ENCODE measurements around the gene SURF1.
"Not testable (repeated sequence)": the region's sequence is repeated elsewhere in the genome, so short reads cannot be mapped to it uniquely, and the experiment has no call there.

SURF1 gene

DNA sequence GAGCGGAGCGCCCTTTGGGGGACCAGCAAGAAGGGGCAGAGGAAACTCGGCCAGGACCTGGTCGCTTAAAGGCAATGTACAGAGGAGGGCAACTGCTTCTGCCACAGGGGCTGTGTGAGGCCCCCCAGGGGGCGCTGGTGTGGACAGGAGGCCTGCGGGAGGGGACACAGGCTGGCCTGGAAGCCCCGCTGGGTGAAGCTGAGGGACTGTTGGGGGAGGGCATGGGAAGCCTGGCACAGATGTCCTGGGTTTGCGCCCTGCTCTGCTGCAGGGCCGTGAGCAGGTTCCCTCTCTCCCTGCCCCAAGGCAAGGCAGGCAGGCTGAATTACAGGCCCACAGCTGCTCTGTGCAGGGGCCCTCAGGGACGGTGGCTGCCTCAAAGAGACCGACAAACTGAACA, 13.7 kb downstream of the SURF1 start:
- no peak for FAIRE-seq

DNA sequence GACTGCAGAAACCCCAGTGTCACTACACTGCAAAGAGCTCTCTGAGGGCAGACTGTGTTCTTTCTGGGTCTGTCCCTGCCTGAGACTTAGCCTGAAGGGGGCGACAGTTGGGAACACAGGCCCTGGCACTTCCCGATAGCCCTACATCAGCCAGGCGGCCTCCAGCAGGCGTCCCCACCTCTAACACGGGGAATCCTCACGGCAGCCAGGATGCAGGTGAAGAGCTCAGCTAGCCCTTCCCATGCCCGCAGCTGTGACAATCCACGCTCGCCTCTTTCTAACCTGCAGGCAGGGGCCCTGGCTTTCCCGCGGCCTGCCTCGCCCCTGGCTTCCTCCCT, 14.2 kb downstream of the SURF1 start:
- no peak for FAIRE-seq

DNA sequence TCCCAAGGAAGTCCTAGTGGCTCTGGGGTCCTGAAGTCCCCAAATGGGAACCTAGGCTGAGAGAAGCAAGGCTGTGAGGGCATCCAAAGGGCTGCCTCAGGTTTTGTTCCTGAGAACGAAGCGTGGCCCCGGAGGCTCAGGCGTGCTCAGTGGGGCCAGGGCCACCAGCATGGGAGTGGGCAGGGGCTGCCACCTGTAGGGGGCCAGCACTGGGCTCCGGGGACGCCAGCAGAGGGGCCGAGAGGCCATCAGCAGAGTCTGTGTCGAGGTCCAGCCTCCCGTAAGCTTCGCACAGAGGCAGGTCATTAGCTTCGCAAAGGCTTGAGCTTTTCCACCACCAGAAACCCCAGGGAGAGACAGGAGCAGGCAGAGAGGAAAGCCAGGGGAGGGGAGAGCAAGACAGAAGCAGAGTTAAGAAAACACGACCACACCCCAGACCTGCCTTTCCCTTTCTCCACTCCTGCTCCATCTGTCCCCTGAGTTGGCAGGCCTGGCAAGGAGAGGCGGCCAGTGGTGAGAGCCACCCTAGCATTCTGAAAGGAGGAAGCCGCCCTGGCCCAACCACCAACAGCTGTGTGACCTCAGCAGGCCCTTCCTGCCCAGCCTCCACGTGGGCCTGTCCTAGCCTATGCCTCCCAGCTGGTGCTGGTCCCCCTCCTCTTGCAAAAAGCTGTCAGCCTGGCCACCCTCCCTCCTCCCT, 14.8 kb downstream of the SURF1 start:
- no peak for FAIRE-seq

DNA sequence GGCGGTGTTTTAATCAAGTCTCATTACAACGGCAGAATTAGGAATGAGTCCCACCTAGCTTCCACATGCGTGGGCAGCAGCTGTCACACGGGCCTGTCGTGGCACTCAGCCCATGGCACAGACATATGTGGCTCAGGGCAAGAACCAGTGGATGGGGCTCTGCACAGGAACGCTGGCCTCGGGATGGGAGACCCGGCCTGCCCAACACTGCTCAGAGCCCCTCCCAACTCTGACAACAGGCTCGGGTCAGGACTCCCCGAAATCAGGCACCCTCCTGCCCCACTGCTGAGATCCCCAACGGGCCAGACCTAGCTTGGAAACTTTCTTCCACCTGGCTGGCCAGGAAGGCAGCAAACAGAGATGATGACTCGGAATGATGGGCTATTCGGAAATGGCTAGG, 15.4 kb downstream of the SURF1 start:
- FAIRE-seq, result no peak

DNA sequence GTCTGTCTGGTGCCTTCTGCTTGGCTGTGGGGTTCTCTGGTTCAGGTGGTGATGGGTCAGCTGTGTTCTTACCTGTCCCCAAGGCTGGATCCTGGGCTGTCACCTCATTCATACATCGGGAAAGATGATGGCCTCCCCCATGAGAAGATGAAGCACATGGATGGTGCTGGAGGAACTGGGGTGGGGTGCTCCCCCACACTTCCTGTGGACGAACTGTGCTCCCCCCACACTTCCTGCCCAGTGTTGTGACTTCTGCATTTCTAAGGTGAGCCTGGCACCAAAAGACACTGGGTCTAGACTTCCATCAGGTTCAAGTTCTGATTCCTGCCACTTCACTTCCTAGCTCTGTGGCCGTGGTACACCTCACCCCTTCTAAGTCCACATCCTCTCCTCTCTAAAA, 16.0 kb downstream of the SURF1 start:
- FAIRE-seq, result no peak

DNA sequence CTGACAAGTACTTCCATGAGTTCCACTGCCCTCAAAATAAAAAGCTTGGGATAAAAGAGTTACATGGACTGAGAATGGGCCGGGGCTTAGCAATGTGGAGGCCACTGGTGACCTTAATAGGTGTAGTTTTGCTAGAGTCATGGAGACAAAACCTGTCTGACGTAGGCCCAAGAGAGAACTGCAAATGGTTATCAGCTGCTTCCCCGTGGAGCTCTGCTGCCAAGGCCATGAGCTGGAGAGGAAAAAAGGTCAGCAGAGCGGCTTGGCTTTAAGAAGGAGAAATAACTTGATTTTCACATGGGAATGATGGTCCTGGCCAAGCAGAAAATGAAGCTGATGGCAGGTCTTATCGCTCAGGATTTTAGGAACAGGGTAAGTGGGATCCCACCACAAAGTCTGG, 16.6 kb downstream of the SURF1 start:
- FAIRE-seq, result no peak

DNA sequence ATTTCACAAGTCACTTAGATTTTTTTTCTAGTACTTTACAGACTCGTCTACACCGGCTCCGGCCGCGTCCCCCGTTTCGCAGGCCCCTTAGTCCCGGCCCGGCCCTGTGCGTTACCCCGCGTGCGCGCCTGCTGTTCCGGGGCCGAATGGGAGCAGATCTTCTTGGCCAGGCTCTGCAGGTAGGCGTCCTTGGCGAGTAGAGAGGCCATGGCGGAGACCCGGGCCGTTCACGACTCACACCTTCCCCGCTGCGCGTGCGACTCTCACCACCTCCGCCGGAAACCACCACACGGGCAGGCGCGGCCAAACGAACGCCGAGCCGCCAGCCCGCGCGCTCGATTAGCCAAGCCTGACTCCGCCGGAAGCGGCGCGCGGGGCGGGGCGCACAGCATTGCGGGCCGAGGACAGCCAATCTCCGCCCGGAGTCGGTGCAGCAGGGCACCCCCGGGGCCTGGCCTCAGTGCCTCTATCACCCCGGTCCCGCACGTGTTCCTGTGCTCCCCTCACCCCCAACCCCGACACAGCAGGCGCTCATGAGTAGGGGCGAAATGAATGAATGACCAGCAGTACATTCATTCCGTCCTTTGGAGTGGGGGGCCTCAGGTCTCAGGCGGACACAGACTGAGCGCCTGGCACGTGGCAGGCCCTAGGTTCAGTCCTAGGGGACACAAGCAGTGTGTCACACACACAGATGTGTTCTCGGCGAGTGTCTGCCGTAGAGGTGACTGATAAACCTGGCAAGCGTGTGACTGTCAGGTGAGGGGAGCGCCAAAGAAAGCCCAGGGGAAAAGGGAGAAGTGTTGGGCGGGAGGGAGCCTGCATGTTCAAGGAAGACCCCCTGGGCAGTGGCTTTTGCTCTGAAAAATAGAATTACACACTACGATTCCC, 20.1 kb downstream of the SURF1 start, which contains the start of gene SURF6:
Gene SURF6 (minus strand): TSS at position 265 of the 888 bp plus-strand sequence. CDS start 56 bp downstream, at position 209.
- no peak for FAIRE-seq

DNA sequence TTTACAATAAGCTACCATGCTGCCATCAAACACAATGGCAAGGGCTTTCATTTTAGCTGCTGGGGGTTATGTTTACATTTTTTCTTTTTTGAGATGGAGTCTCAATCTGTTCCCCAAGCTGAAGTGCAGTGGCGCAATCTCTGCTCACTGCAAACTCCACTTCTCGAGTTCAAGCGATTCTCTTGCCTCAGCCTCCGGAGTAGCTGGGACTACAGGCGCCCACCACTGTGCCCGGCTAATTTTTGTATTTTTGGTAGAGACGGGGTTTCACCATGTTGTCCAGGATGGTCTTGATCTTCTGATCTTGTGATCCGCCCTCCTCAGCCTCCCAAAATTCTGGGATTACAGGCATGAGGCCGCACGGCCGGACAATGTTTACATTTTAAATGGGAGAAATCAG, 21.4 kb downstream of the SURF1 start:
- not testable (repeated sequence) for FAIRE-seq

DNA sequence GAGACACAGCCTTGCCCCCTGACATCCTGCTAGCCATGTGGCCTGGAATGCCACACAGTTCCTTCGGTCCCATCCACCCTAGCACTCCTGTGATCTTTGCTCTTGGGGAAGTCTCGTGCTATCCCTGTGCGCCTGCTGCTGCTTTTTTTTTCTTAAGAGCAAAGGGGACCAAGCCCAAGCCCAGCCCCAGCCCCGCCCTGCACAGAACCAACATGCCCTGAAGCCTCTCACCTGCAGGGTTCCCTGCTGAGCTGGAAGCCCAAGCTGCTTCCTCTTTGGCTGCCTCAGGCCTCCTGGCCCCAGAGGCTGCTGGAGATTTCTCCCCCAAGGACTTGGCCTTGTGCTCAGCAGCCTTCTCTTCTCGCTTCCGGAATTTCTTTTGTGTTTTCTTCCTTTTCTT, 22.1 kb downstream of the SURF1 start:
- no peak for FAIRE-seq

DNA sequence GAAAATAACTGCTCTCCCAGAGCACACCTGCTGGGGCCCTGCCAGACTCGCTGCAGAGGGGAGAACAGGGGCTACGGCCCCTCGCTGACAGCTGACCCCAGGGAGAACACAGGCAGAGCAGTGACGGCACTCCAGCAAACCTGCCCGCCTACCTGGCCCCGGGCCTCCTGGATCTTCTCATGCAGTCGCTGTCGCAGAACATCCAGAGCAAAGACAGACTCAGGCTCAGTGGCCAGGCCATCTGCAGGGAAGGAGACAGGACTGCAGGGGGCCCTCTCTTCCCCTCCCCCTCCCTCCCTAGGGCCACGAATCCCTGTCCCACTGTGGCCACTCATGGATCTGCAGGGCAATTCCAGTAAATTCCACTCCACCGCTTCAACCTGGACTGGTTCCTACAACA, 22.7 kb downstream of the SURF1 start:
- FAIRE-seq, result no peak

DNA sequence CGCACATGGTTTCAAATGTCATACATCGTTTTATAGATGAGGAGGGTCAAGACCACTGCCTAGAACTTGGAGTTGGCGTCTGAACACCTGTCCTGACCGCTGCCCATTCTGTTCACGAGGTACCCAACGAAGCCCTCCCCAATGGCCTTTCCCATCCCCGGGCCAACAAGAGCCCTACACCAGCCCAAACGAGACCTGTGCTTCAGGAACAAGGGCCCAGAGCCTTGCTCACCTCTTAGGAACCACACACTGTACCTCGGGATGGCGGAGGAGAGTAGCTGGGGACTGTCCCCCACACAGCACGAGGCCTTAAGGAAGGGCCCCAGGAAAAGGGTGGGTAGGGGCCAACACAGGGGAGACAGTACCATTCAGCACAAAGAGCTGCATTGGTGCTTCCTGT, 23.3 kb downstream of the SURF1 start:
- no peak for FAIRE-seq

DNA sequence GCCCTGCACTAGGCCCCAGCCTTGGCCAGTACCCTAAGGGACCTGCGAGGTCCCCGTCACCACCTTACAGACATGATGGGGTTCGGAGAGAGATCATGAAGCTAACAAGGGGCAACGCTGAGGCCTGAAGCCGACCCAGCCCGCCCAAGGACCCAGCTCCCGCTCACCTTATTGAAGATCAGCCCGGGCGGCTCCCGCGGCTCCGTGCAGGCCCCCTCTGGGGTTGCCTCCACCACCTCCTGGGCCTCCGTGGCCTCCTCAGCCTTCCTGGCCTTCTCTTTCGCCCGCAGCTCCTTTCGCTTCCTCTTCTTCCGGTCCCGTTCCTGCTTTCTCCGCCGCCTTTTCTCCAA, 23.9 kb downstream of the SURF1 start:
- no peak for FAIRE-seq

DNA sequence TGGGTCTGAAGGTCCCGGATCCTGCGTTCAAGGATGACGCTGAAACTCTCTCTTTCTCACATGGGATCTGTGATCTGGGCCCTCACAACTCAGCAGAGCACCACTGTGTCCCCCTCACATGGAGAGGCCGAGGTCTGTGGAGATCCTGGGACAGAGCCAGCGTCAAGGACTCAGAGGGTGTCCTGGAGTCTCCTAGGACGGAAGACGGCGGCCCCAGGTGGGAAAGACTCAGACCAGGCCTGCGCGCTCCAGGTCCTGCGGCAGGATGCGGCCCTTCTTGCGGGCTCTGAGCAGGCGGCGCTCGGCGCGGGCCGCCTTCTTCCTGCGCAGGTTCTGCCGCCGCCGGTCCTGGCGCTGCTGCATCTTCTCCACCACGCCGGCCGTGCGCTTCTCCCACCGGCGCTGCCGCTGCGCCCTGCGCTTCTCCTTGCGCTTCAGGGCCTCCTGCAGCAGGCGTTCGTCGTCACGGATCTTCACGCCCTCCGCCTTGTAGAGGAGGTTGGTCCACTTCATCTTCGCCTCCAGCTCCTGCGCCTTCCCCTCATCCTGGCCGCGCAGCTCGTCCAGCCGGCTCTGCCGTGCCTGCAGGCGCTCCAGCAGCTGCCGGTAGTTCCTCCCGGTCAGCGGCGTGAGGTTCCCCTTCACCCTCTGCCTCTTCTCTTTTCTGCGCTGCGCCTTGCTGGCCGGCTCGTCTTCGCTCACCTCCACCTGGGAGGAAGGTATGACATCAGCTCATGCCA, 24.5 kb downstream of the SURF1 start:
- no peak for FAIRE-seq

DNA sequence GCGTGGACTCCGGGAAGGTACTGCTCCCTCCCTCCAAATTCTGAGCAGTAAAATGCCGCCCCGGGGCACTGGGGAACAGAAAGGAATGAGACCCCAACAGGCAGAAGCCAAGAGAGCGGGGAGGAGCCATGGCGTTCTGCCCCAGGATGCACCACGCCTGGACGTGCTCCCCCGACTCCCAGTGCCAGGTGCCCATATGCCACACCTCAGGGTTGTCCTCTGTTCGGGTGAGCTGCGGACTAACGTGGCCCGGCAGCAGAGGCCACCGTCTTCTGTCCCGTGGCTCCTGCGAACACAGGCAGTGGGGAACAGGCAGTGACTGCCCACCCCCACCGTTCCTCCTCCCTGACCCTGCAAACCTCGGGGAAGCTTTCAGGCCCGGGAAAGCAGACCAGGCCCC, 25.1 kb downstream of the SURF1 start:
- FAIRE-seq, result no peak

DNA sequence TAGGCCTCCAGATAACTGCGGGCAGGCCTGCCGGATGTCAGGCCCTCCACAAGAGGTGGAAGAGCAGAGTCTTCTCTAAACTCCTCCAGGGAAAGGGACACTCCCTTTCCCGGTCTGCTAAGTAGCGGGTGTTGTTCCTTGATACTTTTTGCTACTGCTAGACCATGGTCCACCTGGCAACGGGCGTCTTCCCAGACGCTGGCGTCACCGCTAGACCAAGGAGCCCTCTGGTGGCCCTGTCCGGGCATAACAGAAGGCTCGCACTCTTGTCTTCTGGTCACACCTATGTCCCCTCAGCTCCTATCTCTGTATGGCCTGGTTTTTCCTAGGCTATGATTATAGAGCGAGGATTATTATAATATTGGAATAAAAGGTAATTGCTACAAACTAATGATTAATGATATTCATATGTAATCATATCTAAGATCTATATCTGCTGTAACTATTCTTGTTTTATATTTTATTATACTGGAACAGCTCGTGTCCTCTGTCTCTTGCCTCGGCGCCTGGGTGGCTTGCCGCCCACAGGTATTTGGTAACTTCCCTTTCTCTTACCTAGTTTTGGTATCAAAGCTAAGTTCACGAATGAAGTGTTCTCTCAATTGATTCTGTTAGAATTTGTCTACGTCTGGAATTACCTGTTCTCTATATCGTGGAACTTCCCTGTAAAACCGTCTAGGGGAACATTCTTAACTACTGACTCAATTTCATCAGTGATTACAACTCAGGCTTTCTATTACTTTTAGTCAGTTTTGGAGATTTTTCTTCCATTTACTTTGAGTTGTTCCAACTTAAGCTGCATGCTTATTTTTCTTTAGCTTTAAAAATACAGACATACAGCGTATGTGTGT, 26.8 kb downstream of the SURF1 start:
- peak; percentile 91 for FAIRE-seq

DNA sequence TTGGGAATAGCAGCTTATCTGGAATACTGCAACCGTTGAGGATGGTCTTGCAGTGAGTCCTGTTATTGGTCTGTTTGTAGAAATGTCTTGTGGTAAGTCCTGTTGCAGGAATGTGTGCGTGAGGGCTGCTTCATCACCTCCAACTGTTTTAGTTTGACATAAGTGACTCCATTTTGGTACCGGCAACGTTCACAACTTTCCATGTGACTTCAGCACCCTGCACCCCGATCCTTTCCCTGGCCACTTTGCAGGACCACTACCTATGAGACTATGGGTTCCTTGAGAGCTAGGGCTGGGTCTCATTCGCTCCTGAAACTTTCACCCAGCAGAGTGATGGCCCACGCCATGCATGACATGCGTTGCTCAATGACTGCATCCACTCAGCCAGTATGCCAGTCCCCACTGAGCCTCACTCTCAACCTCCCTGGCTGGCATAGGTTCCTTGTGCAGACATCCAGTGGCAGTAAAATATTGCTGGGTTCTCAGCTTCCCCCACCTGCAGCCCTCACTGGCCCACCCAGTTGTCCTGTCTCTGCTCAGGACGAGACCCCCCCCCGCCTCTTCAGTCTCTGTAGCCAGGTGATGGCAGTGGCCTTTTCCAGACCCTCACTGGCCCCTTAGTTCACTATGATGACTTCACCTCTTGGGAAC, 28.3 kb downstream of the SURF1 start:
- FAIRE-seq, result no peak

DNA sequence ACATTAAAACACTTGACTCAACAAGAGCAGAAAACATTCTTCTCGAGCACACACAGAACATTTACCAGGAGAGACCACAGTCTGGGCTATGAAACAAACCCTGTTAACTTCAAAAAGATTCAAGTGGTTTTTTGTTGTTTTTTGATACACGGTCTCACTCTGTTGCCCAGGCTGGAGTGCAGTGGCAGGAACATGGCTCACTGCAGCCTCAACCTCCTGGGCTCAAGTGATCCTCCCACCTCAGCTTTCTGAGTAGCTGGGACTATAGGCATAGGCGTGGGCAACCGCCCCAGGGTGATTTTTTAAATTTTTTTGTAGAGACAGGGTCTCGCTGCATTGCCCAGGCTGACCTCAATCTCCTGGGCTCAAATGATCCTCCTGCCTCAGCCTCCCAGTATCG, 29.3 kb downstream of the SURF1 start:
- FAIRE-seq, result not testable (repeated sequence)

DNA sequence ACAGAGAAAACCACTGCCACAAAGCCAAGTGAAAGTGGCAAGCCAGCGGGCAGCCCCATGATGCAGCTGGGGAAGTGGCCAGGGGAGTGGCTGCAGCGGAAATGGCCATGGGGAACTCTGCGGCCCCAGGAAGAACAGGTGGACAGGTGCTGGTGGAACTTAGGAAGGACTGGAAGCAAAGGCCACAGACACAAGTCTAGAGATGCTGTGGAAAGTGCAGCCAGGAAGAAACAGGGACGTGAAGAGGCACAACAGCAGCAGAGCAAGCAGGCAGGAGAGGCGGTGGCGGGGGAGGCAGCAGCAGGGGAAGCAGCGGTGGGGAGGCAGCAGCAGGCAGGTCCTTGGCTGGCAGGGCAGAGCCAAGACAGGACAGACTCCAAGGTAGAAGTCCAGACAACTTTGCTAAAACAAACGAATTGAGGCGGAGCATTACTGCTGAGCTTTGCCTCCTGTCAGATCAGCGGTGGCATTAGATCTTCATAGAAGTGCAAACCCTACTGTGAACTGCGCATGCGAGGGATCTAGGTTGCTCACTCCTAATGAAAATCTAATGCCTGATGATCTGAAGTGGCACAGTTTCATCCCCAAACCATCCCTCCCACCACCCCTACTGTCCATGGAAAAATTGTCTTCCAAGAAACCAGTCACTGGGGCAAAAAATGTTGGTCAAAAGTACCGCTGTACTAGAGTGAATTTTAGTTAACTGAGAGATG, 32.1 kb downstream of the SURF1 start:
- no peak for FAIRE-seq

DNA sequence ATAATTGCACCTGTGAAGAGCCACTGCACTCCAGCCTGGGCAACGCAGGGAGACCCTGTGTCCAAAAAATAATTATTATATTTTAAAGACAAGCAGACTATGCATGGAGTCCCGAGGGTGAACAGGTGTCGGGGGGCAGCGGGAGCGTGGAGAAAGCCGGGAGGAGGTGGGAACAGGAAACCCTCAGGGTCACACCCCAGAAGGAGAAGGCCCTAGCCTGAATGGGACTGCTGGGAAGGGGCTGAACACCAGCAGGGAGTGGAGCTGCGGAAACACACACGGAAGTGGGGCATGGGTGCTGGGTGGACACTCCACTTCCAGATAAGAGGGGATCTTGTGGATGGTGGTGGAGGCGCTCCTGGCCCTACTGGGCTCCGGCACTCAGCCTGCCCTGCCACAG, 33.1 kb downstream of the SURF1 start:
- no peak for FAIRE-seq

DNA sequence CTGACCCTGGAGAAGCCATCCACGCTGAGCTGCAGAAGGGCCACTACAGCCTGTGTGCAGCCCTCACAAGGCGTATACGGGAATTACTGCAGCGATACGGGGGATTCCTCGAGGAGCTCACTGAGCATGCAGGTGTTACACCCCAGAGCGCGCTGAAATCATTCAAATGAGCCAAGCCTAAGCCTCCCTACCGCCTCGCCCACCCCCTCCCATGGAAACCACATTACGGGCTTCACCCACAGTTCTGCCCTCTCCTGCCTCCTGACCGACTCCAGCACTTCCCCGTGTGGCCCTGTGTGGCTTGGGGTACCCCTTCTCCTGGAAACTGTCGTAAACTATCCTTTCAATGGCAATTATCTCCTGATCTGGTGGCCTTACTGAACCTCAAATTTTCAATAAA, 33.6 kb downstream of the SURF1 start:
- FAIRE-seq, result no peak

DNA sequence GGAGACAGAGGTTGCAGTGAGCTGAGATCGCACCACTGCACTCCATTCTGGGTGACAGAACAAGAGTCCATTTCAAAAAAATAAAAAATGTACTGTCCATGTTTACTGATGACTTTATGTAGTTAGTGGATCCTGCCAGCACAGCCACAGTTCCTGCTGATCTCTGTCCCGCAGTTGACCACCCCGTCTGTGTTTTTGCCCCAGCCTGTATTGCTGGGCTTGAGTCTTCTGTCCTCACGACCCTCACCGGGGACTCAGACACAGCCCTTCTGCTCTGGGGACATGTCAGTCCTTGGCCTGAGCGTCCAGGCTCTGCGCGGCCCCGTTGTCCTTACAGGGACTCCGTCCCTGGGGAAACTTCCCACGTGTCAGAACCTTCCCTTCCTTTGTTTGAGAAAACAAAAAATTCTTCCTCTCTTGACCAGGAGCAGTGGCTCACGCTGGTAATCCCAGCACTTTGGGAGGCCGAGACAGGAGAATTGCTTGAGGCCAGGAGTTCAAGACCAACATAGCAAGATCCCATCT, 34.8 kb downstream of the SURF1 start:
- no peak for FAIRE-seq
